GM19438 (cell line): ENCODE data around the gene SALL3.
"Not testable (repeated sequence)": the region's sequence is repeated elsewhere in the genome, so short reads cannot be mapped to it uniquely, and the experiment has no call there.

ENCODE experiments used
- ATAC-seq: cut with Tn5 transposase; IDR thresholded peaks from one replicate; pipeline ENCODE4 v1.9.1; 2021; ENCODE audit warnings: low read depth; ENCODE audit not compliant: unreplicated experiment

Gene SALL3

DNA sequence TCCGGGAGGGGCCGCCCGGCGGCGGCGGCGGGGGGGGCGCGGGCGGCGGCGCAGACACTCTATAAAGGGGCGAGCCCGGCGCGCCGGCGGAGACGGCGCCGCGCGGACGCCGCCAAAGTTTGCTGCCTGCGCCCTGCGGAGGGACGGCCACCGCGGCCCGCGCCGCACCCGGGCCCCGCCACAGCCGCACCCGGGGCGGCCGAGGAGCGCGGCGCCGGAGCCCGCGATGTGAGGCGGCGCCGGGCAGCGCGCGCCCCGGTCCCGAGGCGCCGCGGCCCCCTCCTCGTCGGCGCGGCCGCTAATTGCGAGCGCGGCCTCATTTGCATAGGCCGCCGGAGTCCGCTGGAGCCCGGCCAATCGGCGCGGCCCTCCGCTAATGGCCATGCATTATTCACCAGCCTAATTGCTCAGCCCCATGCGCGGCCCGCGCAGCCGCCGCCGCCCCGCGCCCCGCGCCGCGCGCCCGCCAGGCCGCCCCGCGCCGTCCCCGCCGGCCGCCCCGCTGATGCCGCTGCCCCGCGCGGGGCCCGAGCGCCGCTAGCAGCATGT, at the start of gene SALL3:
Gene SALL3 (plus strand): TSS at position 89 of the 549 bp plus-strand sequence. CDS start 457 bp downstream, at position 546.
- no peak for ATAC-seq

DNA sequence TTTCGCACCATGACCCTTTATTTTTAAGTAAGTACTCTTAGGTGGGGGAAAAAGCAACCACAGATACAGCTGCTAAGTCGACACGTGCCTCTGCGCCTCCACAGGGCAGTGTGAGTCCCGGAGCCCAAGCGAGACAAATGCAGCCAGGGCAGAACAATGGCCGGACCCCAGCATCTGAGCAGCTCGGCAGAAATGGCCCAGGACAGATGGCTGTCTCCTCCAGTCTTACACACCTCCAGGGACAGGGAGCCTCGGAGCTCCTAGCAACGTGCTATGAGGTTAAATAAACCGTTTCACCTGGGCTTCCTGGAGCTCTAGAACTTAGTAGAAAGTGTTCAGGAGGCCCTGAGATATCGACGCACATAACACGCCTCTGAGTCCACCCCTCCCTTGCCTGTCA, 47.3 kb upstream of the SALL3 start:
- ATAC-seq, result no peak

DNA sequence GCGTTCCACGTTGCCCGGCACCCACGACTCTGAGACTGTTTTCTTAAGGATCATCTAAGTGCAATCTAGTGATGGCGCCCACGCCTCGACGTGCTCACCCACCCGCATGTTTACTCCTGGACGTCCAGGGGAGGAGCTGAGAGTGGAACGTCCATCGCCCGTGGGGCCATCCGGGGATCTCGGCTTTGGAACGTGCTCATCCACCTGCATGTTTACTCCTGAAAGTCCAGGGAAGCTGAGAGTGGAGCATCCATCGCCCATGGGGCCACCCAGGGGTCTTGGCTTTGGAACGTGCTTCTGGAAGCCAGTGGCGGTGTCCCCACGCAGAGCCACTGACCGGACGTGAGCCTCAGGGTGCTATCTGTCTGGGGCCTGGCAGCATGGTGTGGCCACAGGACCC, 45.6 kb upstream of the SALL3 start:
- no peak for ATAC-seq

DNA sequence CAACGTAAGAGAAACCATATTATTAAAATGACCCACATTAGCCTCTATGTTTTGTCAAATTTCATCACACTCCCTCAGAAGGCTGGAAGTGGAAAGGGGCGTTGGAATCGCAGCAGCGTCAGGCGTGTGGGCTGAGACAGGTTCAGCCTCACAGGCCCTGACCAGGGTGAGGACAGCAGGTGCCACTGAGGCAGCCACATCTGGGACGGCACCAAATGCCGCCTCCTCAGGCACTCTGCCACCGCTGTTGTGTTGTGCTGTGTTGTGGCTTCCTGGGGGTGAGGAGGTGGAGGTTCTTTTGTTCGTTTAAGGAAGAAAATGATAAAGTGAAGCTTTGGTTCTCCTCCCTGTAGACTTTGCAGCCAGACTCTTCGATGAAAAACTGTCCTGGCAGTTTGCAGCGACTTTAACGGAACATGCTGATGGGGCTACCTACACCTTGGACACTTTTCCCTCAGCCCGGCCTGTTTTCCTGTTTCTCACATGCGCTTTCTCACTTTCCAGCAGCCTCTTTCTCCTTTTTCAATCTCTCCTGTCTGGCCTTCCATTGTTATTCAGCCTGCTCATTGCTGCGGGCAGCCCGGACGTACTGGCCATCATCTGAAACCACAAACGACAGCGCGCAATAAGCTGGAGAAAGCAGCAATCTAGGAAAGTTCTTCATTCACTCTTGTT, 44.9 kb upstream of the SALL3 start:
- no peak for ATAC-seq

DNA sequence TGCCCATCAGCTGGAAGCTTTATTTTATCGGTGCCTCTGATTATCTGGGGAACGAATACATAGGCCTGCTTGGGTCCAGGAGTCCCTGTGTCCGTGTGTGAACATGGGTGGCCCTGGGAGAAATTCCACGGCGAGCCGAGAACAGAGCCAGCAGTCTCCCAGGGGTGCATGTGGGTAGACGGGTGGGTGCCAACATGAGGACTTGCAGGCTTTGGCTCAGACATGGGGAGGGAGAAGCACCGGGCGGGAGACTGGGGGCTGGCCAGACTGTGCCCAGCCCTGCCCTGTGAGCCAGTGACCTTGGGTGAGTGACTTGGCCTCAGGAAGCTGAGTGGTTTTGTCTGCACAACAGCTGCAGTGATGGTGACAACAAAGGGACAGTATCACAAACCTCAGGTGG, 44.2 kb upstream of the SALL3 start:
- ATAC-seq, result no peak

GRCh38 chr18:78936251-78937005, 43.2 kb upstream of the SALL3 start:
- ATAC-seq, result no peak

DNA sequence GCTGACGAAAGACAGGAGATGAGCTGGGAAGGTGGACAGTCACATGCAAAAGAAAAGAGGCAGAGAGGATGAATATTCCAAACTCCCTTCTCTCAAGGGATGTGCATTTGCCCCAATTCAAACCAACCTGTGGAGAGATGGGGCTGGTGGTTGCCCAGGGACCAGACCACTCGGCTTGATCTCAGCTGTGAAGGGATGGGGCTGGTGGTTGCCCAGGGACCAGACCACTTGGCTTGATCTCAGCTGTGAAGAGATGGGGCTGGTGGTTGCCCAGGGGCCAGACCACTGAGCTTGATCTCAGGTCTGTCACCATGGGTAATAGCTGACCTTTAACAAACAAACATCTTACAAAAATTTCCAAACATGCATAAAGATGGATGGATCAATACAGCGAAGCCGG, 42.5 kb upstream of the SALL3 start:
- ATAC-seq, result no peak

DNA sequence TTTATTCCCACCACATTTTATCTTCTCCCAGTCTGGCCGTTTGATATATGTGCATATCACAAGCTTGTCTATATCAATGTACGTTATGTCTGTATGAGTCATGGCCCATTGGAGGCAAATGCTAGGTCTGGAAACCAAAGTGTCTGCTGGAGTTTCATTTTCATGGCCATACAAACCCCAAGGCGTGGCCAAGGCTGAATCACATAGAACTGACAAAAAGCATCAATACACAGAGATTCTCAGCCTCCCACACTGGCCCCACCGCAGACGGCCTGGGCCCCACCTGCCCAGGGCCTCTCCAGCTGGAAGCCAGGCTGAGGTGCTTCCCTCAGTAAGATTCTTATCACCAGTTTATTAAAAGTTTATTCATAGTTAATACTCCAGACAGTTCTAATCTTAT, 40.5 kb upstream of the SALL3 start:
- no peak for ATAC-seq

GRCh38 chr18:78939734-78940494, 39.7 kb upstream of the SALL3 start:
- no peak for ATAC-seq

GRCh38 chr18:78942236-78942635, 37.4 kb upstream of the SALL3 start:
- not testable (repeated sequence) for ATAC-seq

- no peak for ATAC-seq
Measured at GRCh38 chr18:78945628-78946027, 34.0 kb upstream of the SALL3 start.

DNA sequence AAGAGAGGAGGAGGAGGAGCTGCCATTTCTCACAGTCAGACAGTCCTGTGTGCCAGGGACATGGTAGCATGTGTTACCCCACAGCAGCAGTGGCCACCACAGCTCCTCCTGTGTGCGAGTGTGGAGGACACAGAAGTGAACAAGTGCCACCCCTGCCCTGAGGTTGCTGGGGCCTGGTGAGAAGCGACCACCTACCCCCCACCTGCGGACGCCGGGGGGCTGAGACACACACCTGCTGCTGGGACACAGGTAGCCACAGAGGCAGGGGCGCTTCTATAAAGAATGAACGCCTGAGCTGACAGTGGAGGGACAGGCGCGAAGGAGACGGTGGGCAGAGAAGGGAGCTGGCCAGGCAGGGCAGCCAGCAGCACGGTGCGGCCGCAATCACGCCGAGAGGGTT, 32.3 kb upstream of the SALL3 start:
- no peak for ATAC-seq

- ATAC-seq, result no peak
Measured at GRCh38 chr18:78948221-78948620, 31.4 kb upstream of the SALL3 start.

- ATAC-seq, result no peak
Measured at GRCh38 chr18:78948707-78949106, 30.9 kb upstream of the SALL3 start.

GRCh38 chr18:78949216-78949615, 30.4 kb upstream of the SALL3 start:
- ATAC-seq, result no peak

DNA sequence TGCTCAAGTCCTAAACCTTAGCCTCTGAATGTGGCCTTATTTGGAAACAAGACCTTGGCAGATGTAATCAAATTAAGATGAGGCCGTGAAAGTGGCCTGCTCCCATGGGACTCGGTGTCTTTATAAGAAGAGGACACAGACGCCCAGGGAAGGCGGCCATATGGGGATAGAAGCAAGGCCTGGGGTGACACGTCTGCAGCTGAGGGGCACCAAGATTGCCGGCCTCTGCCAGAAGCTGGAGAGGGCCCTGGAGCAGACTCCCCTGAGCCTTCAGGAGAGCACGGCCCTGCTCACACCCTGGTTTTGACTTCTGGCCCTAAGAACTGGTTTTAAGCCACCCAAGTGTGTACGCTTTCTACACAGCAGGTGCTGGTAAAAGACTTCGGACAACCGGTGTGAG, 29.2 kb upstream of the SALL3 start:
- no peak for ATAC-seq

DNA sequence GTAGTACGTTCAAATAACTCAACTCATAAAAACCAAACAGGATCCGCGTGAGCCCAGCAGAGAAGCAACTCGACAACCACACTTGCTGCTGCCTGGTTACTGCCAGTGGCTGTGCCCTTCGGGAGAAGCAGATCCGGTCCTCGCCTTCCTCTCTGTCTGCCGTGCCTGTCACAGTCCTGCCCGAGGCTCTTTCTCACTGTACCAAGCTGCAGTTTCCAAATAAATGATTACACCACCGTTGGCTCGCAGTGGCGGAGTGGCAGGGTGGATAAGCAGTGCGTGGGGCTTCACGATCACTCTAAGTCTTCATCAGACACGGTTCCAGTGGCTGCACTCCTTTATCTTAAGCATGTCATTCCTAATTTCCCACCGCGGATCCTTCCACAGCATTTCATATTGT, 26.1 kb upstream of the SALL3 start:
- ATAC-seq, result no peak

DNA sequence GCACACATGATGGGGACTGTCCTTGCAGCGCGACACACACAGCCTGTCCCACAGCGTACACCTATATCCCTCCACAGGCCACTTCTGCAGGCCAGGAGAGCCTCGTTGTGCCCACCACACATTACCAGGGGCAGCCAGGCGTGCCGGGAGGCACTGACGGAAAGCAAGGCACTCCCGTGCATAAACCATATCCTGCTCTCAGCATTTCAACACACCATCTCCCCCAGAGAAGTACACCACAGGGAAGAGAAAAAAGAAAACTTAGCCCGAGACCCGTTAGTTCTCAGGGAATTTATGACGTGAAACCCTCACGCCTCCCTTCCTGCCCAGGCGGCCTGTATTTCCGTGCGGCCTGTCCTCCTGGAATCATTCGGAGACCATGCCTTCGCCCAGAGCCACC, 24.6 kb upstream of the SALL3 start:
- ATAC-seq, result no peak

- no peak for ATAC-seq
Measured at GRCh38 chr18:78957140-78957539, 22.5 kb upstream of the SALL3 start.

GRCh38 chr18:78960709-78961108, 18.9 kb upstream of the SALL3 start:
- no peak for ATAC-seq

DNA sequence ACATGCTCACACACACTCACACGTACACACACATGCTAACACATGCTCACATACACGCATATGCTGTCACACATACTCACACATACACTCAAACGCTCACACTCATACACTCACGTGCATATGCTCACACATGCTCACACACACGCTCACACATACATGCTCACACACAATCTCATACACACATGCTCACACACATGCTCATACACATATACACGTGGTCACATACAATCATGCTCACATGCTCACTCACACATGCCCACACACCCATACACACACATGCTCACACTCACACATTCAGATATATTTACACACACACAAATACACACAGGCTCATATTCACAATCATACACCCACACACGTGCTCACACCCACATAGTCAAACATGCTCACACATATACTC, 17.5 kb upstream of the SALL3 start:
- no peak for ATAC-seq
